Esophagus (tissue), 2 donors: Measurements from ENCODE around the gene ZNF853. TPM values are rescaled to one million over a fixed set of nuclear protein-coding genes. Genes with fewer than 3 reads are reported as not detected.

Experiments used
- H3K27ac ChIP-seq, 2 donors: one replicate each; pipeline ENCODE4 v1.5.1; 2013; ENCODE audit warnings: low read depth in 2 of 2, mild to moderate bottlenecking in 2 of 2, inconsistent platforms in 1 of 2, low read length in 1 of 2, moderate library complexity in 1 of 2
- H3K27me3 ChIP-seq, 2 donors: one replicate each; pipeline ENCODE4 v1.6.1; 2013; ENCODE audit warnings: low read length in 2 of 2, control low read depth in 1 of 2, mild to moderate bottlenecking in 1 of 2; ENCODE audit not compliant: insufficient read depth in 2 of 2, control insufficient read depth in 1 of 2
- H3K36me3 ChIP-seq, 2 donors: one replicate each; pipeline ENCODE4 v1.6.1; 2013; ENCODE audit warnings: low read length in 1 of 2; ENCODE audit not compliant: control insufficient read depth in 2 of 2, insufficient read depth in 2 of 2
- H3K4me1 ChIP-seq, 2 donors: one replicate each; pipeline ENCODE4 v1.6.1; 2013; ENCODE audit warnings: low read length in 1 of 2; ENCODE audit not compliant: control insufficient read depth in 2 of 2, insufficient read depth in 2 of 2
- H3K4me3 ChIP-seq, 2 donors: one replicate each; pipeline ENCODE4 v1.5.1; 2013; ENCODE audit warnings: low read length in 2 of 2, mild to moderate bottlenecking in 2 of 2, low read depth in 1 of 2, moderate library complexity in 1 of 2
- H3K9me3 ChIP-seq, 2 donors: one replicate each; pipeline ENCODE4 v1.6.1; 2013; ENCODE audit warnings: mild to moderate bottlenecking in 2 of 2, low read depth in 1 of 2, low read length in 1 of 2, moderate library complexity in 1 of 2; ENCODE audit not compliant: control insufficient read depth in 2 of 2, insufficient read depth in 1 of 2
- WGBS, 2 donors: extraction: QIAGEN DNeasy Blood & Tissue Kit; methylation state at CpG; one replicate each; pipeline ENCODE4 v1.1.7; 2013; 5-methylcytosine and 5-hydroxymethylcytosine counted together
- polyA plus RNA-seq, 2 donors: library from polyadenylated mRNA; stranded (reverse); fragments of 200-250 nt; gene quantifications; one replicate each; pipeline ENCODE4 v1.2.3, GENCODE V29; 2013
- donor health status: healthy with polysubstance abuse.
- donor health status: Bipolar disorder and iron deficiency.

Gene ZNF853
- polyA plus RNA-seq, 2 donors, result 0.35 to 1.2 TPM

DNA sequence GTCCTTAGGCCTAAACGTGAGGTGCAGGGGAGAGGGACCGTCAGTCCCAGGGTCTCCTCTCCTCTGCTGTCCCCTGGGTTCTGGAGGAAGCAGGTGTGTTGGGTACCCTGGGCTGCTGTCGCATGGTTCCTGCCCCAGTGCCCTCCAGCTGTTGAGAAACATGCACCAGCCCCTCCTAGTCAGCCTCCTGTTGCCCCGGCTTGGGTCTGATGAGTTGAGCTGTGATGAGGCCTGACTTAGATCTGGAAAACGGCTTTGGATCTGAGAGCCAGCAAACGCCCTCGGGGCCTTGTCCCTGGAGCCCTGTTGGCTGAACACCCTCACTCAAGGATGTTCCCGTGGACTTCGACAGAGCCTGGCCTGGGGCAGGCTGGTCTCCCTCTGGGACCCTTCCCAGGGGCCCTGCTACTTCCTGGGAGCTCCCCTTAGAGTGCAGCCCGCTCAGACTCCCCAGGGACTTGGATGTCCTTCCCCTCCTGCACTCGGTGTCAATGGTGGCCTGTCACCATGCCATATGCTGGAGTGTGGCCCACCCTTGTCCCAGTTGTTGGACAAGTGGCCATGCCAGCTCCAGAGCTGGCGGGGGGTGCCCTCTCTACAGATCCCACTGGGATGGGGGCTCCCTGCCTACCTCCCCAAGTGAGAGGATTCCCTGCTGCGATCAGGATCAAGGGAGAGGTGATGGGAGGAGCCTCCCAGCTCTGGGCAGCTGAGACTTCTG lies 34.0 kb downstream of the ZNF853 start:
- no peak overlapping the region for H3K27ac ChIP-seq
- 80 to 85% methylated on average over 13 of the region's 13 CpGs for WGBS, 2 donors
- H3K36me3 ChIP-seq, result peaks cover 21 to 72% of the 10 kb centered on the region in 2 donors
- no peaks in the 10 kb centered on the region for H3K27me3 ChIP-seq
- H3K4me3 ChIP-seq, result no peak overlapping the region
- H3K9me3 ChIP-seq, result peaks cover 0 to 20% of the 10 kb centered on the region in 2 donors
- H3K4me1 ChIP-seq, result peaks cover 0 to 2% of the 10 kb centered on the region in 2 donors

DNA sequence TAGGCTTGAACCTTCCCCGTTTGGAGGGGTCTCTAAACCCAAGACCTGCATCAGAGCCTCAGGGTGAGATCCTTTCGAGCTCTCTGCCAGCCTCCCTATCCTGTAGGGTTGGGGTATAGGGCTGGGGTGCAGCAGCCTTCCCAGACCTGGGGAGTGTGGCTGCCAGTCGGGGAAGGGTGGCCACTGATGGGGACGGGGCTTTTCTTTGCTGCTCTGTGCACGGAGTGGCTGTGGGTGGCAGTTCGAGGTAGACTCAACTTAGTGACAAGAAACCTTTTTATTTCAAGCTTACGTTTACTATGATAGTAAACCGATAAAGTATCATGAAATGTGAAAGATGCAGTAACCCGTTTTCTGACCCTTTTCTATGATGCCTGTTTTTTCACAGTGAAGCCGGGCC lies 34.7 kb downstream of the ZNF853 start:
- no peak overlapping the region for H3K27ac ChIP-seq
- H3K9me3 ChIP-seq, result peaks cover 0 to 20% of the 10 kb centered on the region in 2 donors
- H3K36me3 ChIP-seq, result peaks cover 16 to 72% of the 10 kb centered on the region in 2 donors
- WGBS, 2 donors, result 95 to 96% methylated on average over 10 of the region's 10 CpGs
- no peaks in the 10 kb centered on the region for H3K27me3 ChIP-seq
- H3K4me3 ChIP-seq, result no peak overlapping the region
- H3K4me1 ChIP-seq, result peaks cover 0 to 4% of the 10 kb centered on the region in 2 donors

DNA sequence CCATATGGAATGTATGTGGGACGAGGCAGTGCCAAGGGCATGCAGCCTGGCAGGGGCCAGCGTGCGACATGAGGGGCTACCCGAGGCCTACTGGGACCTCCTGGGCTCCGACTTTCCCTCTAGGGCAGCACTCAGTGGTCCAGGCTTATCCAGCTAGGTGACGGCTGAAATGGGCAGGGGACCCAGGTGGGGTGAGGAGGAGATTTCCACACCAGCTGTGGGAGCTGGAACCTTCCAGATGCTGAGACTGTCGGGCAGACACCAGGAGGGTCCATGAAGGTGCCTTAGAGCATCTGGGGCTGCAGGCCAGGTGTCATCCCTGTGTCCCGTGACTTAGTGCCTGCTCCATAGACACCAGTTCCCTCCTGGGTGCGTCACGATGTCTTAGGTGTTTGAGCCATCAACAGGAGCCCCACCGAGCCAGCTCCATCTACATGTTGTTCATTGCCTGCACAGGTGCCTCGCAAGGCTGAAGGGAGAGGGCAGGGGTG lies 35.2 kb downstream of the ZNF853 start:
- Histone ChIP-seq H3K9me3 (peaks cover 0 to 20% of the 10 kb centered on the region in 2 donors), H3K4me3 (no peak overlapping the region), H3K36me3 (peaks cover 16 to 72% of the 10 kb centered on the region in 2 donors), H3K27me3 (no peaks in the 10 kb centered on the region), H3K27ac (no peak overlapping the region), H3K4me1 (peaks cover 0 to 4% of the 10 kb centered on the region in 2 donors)
- 96 to 97% methylated on average over 12 of the region's 12 CpGs for WGBS, 2 donors

DNA sequence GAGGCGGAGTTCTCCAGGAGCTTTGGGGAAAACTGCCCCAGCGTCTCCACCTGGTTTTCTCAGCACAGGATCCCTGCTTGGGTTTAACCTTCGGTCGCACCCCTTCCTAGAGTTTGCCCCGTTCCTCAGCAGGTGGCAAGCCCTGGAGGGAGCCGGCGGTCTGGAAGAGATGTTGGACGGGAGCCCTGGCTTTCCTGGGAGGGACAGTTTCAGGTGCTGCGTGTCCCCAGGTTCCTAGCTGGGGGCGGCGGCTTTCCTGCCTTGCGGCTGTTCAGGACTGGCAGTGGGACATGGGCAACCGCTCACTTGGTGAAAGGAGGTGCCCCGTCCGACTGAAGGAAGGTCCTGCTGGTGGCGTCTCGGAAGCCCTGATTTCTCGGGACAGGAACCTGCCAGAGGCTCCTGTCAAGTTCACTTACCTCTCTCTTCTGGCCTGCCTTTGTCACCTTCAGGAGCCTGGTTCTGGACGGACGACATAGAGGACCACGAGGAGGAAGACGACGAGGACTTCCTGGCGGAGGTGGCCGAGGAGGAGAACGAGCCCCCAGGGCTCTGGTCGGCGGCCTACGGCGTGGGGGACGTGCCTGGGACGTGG lies 36.5 kb downstream of the ZNF853 start:
- WGBS, 2 donors, result 97 to 98% methylated on average over 32 of the region's 32 CpGs
- peaks cover 0 to 4% of the 10 kb centered on the region in 2 donors for H3K4me1 ChIP-seq
- H3K36me3 ChIP-seq, result peaks cover 12 to 61% of the 10 kb centered on the region in 2 donors

DNA sequence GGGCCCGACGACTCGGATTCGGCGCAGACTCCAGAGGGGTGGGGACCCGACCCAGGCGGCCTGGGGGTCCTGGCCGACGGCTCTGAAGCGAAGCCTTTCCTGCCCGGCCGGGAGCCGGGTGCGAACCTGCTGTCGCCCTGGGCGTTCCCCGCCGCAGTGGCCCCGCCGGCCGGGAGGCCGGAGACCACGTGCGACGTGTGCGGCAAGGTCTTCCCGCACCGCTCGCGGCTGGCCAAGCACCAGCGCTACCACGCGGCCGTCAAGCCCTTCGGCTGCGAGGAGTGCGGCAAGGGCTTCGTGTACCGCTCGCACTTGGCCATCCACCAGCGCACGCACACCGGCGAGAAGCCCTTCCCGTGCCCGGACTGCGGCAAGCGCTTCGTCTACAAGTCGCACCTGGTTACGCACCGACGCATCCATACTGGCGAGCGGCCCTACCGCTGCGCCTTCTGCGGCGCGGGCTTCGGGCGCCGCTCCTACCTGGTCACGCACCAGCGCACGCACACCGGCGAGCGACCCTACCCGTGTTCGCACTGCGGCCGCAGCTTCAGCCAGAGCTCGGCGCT lies 37.1 kb downstream of the ZNF853 start:
- 96 to 98% methylated on average over 63 to 75 of the region's 75 CpGs for WGBS, 2 donors
- H3K4me3 ChIP-seq, result no peak overlapping the region
- peaks cover 0 to 20% of the 10 kb centered on the region in 2 donors for H3K9me3 ChIP-seq
- no peak overlapping the region for H3K27ac ChIP-seq
- H3K36me3 ChIP-seq, result peaks cover 12 to 56% of the 10 kb centered on the region in 2 donors
- no peaks in the 10 kb centered on the region for H3K27me3 ChIP-seq
- peaks cover 0 to 2% of the 10 kb centered on the region in 2 donors for H3K4me1 ChIP-seq

More for the DNA sequence above, 36.5 kb downstream of the ZNF853 start:
- Histone ChIP-seq H3K4me3 (no peak overlapping the region), H3K27ac (no peak overlapping the region), H3K27me3 (no peaks in the 10 kb centered on the region), H3K9me3 (peaks cover 0 to 20% of the 10 kb centered on the region in 2 donors)

DNA sequence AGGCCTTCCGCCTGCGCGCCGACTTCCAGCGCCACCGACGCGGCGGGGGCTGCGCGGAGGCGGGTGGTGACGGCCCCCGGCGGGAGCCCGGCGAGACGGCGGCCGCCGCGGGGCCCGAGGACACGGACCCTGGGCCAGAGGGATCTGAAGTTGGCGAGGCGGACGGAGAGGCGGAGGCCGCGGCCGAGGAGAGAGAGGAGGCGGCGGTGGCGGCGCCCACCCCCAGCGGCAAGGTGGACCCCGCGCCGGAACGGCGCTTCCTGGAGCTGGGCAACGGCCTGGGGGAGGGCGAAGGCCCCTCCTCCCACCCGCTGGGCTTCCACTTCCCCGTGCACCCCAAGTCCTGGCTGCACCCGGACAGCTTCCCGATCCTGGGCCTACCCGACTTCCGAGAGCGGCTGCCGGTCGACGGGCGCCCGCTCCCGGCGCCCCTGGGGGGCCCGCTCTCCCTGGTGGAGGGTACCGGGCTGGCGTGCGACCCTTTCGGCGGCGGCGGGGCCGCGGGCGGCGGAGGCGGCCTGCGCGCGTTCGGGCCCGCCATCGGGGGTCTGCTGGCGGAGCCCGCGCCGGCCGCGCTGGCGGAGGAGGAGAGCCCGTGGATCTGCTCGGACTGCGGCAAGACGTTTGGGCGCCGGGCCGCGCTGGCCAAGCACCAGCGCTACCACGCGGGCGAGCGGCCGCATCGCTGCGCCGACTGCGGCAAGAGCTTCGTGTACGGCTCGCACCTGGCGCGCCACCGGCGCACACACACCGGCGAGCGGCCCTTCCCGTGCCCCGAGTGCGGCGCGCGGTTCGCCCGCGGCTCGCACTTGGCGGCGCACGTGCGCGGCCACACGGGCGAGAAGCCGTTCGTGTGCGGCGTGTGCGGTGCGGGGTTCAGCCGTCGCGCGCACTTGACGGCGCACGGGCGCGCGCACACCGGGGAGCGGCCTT lies 37.9 kb downstream of the ZNF853 start:
- 94 to 95% methylated on average over 104 to 146 of the region's 146 CpGs for WGBS, 2 donors
- Histone ChIP-seq H3K27ac (no peak overlapping the region), H3K4me1 (peaks cover 0 to 2% of the 10 kb centered on the region in 2 donors), H3K27me3 (no peaks in the 10 kb centered on the region), H3K36me3 (peaks cover 12 to 53% of the 10 kb centered on the region in 2 donors), H3K9me3 (peaks cover 0 to 20% of the 10 kb centered on the region in 2 donors), H3K4me3 (no peak overlapping the region)

DNA sequence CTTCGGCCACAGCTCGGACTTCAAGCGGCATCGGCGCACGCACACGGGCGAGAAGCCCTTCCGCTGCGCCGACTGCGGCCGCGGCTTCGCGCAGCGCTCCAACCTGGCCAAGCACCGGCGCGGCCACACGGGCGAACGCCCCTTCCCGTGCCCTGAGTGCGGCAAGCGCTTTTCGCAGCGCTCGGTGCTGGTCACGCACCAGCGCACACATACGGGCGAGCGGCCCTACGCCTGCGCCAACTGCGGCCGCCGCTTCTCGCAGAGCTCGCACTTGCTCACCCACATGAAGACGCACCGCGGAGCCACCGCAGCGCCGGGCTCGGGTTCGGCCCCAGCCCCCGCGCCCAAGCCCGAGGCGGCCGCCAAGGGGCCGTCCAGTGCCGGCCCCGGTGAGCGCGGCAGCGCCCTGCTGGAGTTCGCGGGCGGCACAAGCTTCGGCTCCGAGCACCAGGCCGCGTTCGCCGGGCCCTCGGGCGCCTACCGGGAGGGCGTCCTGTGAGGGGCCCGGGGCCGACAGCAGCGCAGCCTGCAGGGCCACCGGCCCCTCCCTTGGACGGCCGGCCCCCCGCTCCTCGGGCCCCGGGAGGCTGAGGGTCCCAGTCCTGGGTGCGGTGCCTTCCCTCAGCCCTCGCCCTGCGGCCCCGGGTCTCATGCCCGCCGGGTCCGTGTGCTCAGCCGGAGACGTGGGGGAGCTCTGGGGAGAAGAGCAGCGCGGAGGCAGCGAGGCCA lies 38.9 kb downstream of the ZNF853 start:
- Histone ChIP-seq H3K4me3 (no peak overlapping the region), H3K27me3 (no peaks in the 10 kb centered on the region), H3K4me1 (peaks cover 0 to 2% of the 10 kb centered on the region in 2 donors), H3K36me3 (peaks cover 12 to 44% of the 10 kb centered on the region in 2 donors), H3K9me3 (peaks cover 0 to 20% of the 10 kb centered on the region in 2 donors), H3K27ac (no peak overlapping the region)
- WGBS, 2 donors, result 95 to 96% methylated on average over 91 to 94 of the region's 94 CpGs

DNA sequence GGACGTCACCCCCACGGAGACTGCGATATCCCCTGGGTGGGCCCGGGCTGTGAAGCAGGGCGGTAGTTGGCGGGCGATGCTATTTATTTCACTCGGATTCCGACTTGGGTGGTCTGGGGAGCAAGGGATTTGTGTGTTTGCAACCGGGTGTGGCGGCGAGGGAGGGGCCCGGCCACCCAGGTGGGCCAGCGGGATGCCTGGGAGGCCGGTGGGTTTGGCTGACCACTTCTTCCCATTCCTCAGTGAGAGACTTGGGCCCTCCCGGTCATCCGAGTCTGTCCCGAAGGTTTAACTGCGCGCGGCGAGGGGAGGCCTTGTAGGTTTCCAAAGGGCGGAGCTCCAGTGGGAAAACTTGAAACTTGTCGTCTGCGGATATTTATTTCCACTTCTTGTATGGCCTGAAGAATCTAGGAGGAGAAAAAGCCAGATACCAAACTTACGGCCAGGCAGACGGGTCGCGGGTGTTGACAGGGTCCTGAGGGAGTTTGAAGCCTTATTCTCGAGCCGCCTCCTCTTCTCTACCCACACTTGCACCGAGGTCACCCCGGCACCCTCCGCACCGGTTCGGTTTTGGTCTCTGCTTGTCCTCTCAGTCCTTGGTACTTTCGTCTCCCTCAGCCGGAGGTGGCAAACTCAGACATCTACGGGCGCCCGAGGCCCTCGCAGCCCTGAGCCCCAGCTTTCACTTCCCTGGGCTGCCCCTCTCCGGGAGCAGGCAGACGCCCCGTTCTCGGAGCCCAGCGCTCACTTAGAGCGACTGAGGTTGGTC lies 39.6 kb downstream of the ZNF853 start:
- H3K27me3 ChIP-seq, result no peaks in the 10 kb centered on the region
- H3K4me1 ChIP-seq, result peaks cover 2 to 3% of the 10 kb centered on the region in 2 donors
- 93 to 95% methylated on average over 48 of the region's 48 CpGs for WGBS, 2 donors
- H3K4me3 ChIP-seq, result no peak overlapping the region
- peaks cover 12 to 38% of the 10 kb centered on the region in 2 donors for H3K36me3 ChIP-seq
- no peak overlapping the region for H3K27ac ChIP-seq
- peaks cover 0 to 20% of the 10 kb centered on the region in 2 donors for H3K9me3 ChIP-seq
